Ammon's horn (tissue), 1 donor: ENCODE results near the gene PGP.

Source experiments
- DNase-seq: peaks from one replicate; pipeline ENCODE4 v3.0.0-alpha.2; 2016; ENCODE audit warnings: low spot score

Gene PGP

DNA sequence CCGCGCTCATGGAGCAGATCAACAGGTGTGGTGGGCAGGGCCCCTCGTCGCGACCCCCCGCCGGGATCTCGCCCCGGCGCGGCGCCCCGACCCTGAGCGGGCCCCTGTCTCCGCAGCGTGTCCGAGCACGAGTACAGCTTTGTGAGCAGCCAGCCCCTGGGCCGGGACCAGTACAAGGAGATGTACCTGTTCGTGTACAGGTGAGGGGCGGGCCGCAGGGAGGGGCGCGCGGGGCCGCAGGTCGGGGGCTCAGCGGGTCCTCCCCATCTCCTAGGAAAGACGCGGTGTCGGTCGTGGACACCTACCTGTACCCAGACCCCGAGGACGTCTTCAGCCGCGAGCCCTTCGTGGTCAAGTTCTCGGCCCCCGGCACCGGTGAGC lies 22.5 kb upstream of the PGP start:
- no peak for DNase-seq

DNA sequence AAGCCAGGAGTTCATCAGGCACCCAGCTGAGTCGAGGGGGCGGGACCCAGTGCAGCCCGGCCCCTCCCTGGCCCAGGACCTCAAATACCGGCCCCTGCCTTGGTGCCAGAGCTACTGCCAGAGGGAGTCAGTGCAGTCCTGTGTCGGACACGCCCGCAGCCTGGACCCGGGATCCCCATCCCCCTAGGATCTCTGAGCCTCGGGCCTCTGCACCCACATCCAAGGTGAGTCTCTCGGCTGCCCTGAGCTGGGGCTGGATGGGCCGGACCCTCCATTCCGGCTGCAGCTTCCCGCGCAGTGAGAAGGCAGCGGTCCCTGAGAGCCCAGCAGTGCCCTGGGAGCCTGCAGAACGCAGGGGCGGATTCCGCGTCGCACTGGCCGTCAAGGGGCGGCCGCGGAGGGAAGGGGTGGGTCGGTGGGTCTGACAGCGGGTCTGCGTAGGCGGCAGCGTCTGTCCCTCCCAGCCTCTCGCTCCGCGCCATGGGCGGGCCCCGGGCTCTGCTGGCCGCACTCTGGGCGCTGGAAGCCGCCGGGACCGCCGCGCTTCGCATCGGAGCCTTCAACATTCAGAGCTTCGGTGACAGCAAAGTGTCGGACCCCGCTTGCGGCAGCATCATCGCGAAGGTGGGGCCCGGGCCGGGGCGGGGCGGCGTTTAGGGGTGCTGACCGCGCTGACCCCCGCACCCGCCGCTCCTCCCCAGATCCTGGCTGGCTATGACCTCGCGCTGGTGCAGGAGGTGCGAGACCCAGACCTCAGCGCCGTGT lies 21.9 kb upstream of the PGP start, which contains the start of gene DNASE1L2:
TSS of gene DNASE1L2 (plus strand) at position 108 of the 765 bp plus-strand sequence. CDS start at position 481, 373 bp downstream.
- DNase-seq, result no peak

DNA sequence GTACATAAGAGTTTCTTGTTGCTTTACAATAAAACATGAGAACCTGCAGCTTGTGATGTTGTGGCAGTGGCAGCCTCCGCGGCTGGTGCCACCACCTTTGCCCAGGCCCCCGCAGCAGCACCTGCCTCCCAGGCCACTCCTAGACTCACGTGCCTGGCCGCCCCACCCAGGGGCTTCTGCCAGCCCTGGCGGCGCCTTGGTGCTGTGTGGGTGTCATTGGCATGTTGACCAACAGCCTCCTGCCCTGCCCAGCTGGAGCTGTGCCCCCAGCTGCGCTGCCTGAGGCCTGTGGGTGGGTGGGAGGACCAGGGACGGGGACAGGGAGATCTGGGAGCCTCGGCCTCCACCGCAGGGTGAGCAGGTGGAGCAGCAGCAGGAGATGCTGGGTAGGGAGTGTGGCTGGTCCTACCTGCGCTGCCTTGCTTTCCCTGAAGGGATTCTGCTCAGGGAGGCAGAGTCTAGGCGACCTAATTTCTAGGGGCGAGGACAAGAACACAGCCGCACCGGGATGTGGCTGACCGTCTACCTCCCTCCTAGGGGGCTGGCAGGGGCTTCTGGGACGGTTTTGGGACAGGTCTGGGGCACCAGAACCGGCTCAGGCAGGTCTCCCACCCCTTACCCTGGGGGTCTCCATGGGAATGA lies 21.2 kb upstream of the PGP start:
- no peak for DNase-seq

DNA sequence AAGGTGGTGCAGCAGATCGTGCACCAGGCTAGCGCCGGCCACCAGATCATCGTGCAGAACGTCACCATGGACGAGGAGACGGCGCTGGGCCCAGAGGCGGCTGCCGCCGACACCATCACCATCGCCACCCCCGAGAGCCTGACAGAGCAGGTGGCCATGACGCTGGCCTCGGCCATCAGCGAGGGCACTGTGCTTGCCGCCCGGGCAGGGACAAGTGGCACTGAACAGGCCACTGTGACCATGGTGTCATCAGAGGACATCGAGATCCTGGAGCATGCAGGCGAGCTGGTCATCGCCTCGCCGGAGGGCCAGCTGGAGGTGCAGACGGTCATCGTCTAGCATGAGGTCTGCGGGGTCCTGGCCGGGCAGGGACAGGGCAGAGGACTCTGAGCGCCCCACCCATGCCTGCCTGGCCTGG lies 20.6 kb upstream of the PGP start:
- no peak for DNase-seq

DNA sequence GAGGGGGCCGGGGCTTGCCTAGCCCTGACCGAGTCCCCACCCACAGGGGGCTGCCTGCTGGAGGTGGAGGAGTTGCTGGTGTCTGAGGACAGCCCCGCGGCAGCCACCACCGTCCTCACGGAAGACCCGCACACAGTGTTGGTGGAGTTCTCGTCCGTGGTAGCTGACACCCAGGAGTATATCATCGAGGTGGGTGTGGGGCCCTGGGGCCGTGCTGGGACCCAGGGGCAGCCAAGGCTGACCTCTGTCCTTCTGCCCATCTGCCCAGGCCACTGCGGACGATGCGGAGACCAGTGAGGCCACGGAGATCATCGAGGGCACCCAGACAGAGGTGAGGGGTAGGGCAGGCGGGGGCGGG lies 20.2 kb upstream of the PGP start:
- no peak for DNase-seq

DNA sequence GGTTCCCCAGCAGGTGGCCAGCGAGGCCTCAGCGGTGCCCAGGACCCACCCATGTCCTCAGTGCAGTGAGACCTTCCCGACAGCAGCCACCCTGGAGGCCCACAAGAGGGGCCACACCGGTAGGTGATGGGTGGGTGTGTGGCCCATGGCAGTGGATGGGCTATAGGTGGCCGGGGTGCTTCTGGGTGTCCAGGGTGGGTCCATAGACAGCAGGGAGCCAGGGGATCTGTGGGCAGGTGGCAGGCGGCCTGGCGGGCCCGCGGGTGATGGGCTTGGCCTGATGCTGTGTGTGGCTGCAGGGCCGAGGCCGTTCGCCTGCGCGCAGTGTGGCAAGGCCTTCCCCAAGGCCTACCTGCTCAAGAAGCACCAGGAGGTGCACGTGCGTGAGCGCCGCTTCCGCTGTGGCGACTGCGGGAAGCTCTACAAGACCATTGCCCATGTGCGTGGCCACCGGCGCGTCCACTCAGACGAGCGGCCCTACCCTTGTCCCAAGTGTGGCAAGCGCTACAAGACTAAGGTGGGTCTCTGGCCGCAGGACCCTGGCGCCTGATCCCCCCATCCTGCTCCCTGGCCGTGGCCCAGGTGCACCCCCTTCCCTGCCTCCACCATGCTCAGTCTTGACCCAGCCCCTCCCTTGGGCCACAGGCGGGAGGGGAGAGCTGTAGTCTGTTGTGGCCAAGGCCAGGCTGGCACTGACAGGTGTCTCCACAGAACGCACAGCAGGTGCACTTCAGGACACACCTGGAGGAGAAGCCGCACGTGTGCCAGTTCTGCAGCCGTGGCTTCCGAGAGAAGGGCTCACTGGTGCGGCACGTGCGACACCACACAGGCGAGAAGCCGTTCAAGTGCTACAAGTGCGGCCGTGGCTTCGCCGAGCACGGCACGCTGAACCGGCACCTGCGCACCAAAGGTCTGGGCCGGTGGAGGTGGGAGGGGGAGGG lies 19.5 kb upstream of the PGP start:
- DNase-seq, result no peak

DNA sequence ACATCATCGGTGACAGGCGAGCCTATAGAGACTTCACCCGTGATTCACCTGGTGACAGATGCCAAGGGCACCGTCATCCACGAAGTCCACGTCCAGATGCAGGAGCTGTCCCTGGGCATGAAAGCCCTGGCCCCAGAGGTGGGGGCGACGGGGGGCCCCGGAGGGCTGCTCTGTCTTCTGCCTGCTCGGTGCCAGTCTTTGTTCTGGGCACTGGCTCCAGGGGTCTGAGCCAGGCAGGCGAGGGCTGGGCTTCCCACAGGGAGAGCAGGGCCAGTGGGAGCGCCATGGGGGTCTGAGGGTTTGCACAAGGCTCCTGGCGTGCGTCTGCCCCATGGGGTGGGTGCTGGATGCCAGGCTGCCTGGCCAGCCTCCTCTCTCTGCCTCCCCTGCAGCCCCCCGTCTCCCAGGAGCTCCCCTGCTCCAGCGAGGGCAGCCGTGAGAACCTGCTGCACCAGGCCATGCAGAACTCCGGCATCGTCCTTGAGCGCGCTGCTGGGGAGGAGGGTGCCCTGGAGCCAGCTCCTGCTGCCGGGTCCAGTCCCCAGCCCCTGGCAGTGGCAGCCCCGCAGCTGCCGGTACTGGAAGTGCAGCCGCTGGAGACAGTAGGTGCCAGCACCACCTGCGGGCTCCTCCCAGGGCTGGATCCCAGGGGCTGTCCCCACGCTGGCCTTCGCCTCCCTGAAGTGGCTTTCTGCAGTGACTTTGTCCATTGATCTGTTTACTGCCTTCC lies 18.6 kb upstream of the PGP start:
- DNase-seq, result no peak

DNA sequence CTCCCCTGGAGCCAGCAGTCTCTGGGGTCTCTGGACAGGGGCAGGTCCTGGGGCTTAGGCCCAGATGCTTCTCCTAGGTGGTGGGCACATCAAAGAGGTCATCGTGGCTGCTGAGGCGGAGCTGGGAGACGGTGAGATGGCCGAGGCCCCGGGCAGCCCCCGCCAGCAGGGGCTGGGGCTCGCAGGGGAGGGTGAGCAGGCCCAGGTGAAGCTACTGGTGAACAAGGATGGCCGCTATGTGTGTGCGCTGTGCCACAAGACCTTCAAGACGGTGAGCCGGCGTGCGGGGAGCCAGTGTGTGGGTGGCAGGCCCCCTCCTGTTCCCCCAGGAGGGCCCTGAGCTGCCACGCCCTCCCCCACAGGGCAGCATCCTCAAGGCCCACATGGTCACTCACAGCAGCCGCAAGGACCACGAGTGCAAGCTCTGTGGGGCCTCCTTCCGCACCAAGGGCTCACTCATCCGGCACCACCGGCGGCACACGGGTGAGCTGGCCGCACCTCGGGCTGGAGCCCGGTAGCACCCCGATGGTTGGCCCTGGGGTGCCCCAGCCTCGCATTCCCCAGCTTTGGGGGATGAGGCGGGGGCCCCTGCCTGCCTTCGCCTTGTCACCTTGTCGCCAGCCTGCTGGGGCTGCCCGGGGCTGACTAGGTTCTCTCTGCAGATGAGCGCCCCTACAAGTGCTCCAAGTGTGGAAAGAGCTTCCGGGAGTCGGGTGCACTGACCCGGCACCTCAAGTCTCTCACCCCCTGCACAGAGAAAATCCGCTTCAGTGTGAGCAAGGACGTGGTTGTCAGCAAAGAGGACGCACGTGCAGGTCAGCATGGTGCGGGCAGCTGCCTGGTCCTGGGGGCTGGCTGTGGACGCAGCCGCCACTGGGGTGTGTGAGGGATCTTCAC lies 17.7 kb upstream of the PGP start:
- DNase-seq, result no peak

DNA sequence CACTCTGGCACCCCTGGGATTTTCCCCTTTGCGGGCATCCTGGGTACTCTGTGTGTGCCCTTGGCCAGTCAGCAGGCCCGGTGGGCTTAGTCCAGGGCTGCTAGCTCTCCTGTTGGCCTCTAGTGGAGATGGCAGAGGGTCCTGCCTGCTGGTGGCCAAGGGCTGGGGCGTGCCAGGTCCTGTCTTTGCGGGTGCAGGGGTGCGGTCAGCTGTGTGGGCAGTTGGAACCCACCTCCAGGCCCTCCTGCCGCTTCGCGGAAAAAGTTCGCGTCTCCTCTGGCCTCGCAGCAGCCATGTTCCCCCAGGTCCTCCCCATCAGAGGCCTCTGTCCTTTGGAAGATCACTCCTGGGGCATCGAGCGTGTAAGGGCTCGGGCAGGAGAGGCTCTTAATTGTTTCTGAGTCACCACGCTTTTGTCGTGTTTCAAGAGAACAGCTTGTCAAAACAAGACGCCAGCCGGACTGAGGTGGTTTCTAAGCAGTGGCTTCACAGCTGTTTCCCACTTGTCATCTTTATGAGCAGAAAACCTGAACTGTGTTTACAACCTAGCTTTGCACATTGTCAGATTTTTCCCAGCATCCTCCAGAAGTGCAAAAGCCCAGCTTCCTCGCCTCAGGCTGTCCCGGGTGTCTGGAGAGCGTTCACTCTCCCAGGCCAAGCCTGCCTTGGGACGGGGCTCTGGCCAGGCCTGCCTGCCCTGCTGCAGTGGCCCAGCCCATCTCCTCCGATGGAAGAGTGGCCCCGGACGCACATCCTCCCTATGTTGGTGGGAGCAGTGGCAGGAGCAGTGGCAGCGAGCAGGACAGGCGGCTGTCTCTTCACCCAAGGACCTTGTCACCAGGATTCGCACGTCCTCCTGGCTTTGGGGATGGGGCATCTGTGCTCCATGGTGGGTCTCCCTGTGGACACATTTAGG lies 16.6 kb upstream of the PGP start:
- no peak for DNase-seq

DNA sequence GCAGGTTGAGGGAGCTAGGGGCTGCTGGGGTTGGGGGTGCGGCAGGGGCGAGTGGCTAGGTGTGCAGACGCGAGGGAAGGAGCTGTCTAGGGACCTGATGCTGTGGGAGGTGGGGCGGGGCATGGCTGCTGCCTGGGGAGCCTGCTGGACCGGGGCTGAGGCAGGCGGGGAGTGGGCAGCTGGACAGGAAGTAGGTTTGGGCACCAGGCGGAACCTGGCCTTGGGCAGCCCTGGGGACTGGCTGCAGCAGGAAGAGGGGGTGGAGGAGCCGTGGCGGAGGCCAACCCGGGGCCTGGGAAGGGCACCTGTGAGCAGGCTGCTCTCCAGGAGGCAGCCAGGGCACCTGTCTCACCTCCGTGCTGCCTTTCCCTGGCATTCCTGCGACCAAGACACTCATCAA lies 15.7 kb upstream of the PGP start:
- no peak for DNase-seq

DNA sequence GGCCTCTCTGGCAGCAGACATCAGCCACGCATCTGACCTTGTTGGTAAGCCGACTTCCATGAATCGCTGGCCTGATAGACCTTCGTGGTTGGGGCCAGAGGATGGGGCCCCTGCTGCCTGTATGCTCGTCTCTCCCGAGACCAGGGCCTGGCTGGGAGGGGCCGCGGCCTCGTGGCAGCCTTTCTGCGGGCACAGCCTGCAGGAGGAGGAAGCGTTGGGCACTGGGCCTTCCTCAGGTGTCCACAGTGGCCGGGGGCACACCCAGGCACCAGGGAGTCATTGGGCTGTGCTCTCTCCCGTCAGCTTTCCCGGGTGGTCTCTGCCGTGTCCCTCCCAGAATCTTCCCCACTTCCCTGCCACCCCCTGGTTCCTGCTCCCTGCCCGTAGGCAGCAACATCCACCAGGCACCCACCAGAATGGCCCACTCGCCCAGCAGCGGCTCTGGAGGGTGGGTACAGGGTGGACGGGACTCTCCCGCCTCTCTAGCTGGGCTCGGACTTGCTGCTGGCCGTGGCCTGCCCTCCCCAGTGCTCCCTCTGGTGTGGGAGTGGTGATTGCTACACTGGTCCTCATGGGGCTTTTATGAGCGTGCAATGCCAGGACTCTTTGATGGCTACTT lies 15.1 kb upstream of the PGP start:
- no peak for DNase-seq

DNA sequence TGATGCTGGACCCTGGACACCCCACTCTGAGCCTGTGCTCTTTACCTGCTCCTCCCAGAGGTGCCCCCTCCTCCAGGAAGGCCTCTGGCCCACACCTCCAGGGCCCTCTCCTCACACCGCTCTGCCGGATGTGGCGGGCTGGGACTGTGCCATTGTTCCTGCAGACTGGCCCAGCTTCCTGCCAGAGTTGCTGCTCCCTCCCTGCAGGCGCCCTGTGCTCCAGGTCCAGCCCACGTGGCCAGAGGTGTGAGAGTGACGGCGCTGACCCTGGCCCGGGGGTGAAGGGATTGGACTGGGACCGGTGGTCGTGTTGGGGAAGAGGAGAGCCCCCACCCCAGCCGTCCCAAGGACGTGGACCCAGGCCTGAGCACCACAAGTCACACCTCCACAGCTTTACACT lies 14.5 kb upstream of the PGP start:
- DNase-seq, result no peak

DNA sequence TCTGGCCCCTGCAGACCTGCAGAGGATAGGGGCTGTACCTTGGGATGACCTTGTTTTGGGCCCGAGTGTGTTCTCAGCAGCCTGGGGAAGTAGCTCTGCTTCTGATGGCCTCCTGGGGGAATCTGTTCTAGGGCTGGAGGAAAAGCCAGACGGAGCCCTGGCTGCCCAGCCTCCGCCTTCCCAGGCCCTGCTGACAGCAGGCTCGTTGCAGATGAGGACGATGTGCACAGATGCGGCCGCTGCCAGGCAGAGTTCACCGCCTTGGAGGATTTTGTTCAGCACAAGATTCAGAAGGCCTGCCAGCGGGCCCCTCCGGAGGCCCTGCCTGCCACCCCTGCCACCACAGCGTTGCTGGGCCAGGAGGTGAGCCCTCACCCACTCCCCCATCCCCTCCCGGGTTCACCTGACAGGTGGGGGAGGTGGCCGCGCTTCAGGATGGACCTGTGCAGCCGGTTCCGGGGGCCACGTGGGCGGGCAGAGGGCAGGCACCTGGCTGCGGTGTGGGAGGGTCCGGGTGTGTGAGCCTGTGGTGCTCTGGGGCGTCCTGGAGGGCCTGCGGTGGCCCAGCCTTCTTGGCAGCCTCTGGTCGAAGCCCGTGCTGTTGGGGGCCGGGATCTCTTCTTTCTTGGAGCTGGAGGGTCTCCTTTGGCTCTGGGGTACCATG lies 13.7 kb upstream of the PGP start:
- no peak for DNase-seq

DNA sequence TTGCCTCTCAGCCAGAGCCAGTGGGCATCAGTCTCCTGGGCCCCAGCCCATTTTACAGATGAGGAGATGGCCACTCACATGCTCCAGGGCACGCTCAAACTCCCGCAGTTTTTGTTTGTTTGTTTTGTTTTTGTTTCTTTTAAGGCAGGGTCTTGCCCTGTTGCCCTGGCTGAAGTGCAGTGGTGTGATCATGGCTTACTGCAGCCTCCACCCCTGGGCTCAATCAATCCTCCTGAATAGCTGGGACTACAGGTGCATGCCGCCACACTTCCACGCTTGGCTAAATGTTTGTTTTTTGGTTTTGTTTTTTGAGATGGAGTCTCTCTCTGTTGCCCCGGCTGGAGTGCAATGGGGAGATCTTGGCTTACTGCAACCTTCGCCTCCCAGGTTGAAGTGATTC lies 12.3 kb upstream of the PGP start:
- DNase-seq, result no peak

DNA sequence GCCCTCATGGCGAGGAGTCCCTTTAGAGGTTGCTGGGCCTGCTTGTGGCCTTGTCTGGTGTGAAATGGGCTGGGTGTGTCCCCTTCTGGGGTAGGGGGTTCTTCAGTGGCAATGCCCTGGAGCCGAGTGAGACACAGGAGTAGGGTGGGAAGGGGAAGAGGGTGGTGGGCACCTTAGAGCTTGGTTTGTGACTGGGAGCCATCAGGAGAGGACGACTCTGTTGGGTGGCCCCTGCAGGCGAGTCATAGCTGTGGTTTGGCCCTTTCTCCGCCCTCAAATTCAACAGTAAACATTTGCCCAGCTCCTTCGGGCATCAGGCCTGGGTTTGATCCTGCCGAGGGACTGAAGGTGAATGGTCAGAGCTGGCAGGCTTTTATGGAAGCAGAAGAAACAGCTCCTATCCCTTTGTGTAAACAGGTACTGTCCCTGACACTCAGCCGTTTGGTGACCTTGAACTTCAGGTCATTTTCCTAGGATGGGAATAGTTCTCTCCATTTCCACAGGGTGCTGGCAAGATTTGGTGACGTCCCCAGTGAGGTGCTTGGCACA lies 11.7 kb upstream of the PGP start:
- no peak for DNase-seq

DNA sequence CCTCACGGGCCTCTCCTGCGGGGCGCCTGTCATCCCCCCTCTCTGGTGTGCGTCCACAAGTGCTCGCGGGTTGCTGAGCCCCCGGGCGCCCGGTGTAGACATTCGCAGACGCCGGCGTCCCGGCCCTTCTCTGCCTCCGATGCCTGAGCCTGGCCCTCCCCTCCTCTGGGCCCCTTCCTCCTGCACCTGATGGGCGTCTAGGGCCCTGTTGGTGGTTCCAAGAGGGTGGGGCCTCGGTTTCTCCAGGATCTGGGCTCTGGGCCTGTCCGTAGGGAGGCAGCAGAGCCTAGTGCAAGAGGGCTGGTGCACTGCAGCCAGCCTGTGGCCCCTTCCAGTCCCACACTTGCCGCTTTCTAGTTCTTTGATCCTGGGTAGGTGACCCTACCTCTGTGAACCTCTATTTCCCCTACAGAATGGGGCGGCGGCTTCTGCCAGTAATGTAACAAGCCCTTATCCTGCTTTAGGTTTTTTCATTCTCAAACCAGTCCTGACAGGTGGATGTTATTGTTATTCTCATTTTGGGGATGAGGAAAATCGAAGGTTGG lies 9.4 kb upstream of the PGP start:
- DNase-seq, result peak; percentile 44

DNA sequence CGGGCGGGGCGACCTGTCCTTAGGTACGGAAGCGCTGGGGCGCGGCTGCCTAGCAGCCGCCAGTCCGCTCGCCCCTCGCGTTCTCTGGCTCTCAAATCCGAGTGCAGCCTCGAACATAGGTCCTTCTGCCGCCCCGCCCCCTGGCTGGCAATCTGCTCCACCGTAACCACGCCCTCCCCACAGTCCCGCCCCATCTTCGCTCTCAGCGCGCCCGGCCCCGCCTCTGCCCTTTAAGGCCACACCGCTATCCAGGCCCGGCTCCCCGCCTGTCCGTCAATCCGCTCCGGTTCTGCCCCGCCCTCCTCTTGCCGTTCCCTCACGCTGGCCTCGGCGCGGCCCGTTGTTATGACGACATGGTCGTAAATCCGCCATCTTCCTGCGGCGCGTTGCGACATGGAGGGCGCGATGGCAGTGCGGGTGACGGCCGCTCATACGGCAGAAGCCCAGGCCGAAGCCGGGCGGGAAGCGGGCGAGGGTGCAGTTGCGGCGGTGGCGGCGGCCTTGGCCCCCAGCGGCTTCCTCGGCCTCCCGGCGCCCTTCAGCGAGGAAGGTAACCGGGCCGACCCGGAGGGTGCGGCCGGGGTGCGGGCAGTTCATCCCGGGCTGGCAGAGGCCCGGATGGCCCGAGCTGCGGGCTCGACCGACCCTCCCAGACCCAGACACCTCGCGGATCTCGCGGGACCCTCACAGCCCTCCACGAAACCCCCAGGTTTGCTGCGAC lies 8.7 kb upstream of the PGP start, which contains the start of gene E4F1:
TSS of gene E4F1 (plus strand) at position 371 of the 721 bp plus-strand sequence. CDS start at position 394, 23 bp downstream.
- DNase-seq, result peak; percentile 100
